Measurements from ENCODE around the gene KRT35. TPM values are rescaled to one million over a fixed set of nuclear protein-coding genes. Genes with fewer than 3 reads are reported as not detected.

KRT35 gene
- total RNA-seq, 1 donor from 2014 or later, result not detected

- Mint-ChIP-seq H3K27ac (ENCODE audit: unreplicated experiment) (no peak overlapping the region), H3K4me1 (ENCODE audit: unreplicated experiment) (no peaks in the 10 kb centered on the region), H3K9me3 (ENCODE audit: unreplicated experiment) (no peaks in the 10 kb centered on the region), H3K36me3 (ENCODE audit: low read depth, unreplicated experiment) (no peaks in the 10 kb centered on the region), H3K4me3 (ENCODE audit: unreplicated experiment) (no peak overlapping the region), H3K27me3 (ENCODE audit: unreplicated experiment) (no peaks in the 10 kb centered on the region)
- TF ChIP-seq CTCF (IDR thresholded peaks at IDR 0.05; ENCODE audit: unreplicated experiment), result no peak
- no peak for DNase-seq (ENCODE audit: low spot score)
Observed at GRCh38 chr17:41428591-41429291, 52.2 kb downstream of the KRT35 start.

Small RNA genes within 50 kb of the gene (microRNA-seq; reads per million reads assigned to microRNA genes)
- gene MIR6510 (ENCODE audit: unreplicated experiment), result not detected

Other genes with a start within 250 kb of the KRT35 start
- not detected for gene KRTAP9-3, start 248.7 kb downstream of the KRT35 start, total RNA-seq (ENCODE audit: unreplicated experiment)
- gene KRTAP9-8, start 243.2 kb downstream of the KRT35 start, total RNA-seq (ENCODE audit: unreplicated experiment), result not detected
- gene KRTAP9-4, start 231.5 kb downstream of the KRT35 start, total RNA-seq (ENCODE audit: unreplicated experiment), result not detected
- not detected for gene KRTAP9-9, start 225.8 kb downstream of the KRT35 start, total RNA-seq (ENCODE audit: unreplicated experiment)
- not detected for gene KRTAP9-6, start 215.8 kb downstream of the KRT35 start, total RNA-seq (ENCODE audit: unreplicated experiment)
- not detected for gene KRTAP9-7, start 205.5 kb downstream of the KRT35 start, total RNA-seq (ENCODE audit: unreplicated experiment)
- gene KRTAP29-1, start 178.3 kb downstream of the KRT35 start, total RNA-seq (ENCODE audit: unreplicated experiment), result not detected
- not detected for gene KRTAP16-1, start 171.8 kb downstream of the KRT35 start, total RNA-seq (ENCODE audit: unreplicated experiment)
- gene KRTAP17-1, start 165.4 kb downstream of the KRT35 start, total RNA-seq (ENCODE audit: unreplicated experiment), result not detected
- not detected for gene KRT33A, start 130.3 kb downstream of the KRT35 start, total RNA-seq (ENCODE audit: unreplicated experiment)
- not detected for gene KRT33B, start 111.3 kb downstream of the KRT35 start, total RNA-seq (ENCODE audit: unreplicated experiment)
- not detected for gene KRT34, start 98.8 kb downstream of the KRT35 start, total RNA-seq (ENCODE audit: unreplicated experiment)
- not detected for gene KRT31, start 83.5 kb downstream of the KRT35 start, total RNA-seq (ENCODE audit: unreplicated experiment)
- not detected for gene KRT37, start 56.6 kb downstream of the KRT35 start, total RNA-seq (ENCODE audit: unreplicated experiment)
- gene KRT38, start 40.2 kb downstream of the KRT35 start, total RNA-seq (ENCODE audit: unreplicated experiment), result not detected
- not detected for gene KRT32, start 13.8 kb downstream of the KRT35 start, total RNA-seq (ENCODE audit: unreplicated experiment)
- not detected for gene KRT36, start 8.8 kb upstream of the KRT35 start, total RNA-seq (ENCODE audit: unreplicated experiment)
- gene KRT13, start 24.5 kb upstream of the KRT35 start, total RNA-seq (ENCODE audit: unreplicated experiment), result not detected
- gene KRT15, start 37.7 kb upstream of the KRT35 start, total RNA-seq (ENCODE audit: unreplicated experiment), result not detected
- 4.5 TPM for gene KRT19, start 47.2 kb upstream of the KRT35 start, total RNA-seq (ENCODE audit: unreplicated experiment)
- gene KRT9, start 90.9 kb upstream of the KRT35 start, total RNA-seq (ENCODE audit: unreplicated experiment), result not detected
- gene KRT14, start 105.7 kb upstream of the KRT35 start, total RNA-seq (ENCODE audit: unreplicated experiment), result not detected
- not detected for gene KRT16, start 131.6 kb upstream of the KRT35 start, total RNA-seq (ENCODE audit: unreplicated experiment)
- gene KRT17, start 143.4 kb upstream of the KRT35 start, total RNA-seq (ENCODE audit: unreplicated experiment), result not detected
- gene EIF1, start 207.7 kb upstream of the KRT35 start, total RNA-seq (ENCODE audit: unreplicated experiment), result 569 TPM
- gene GAST, start 231.2 kb upstream of the KRT35 start, total RNA-seq (ENCODE audit: unreplicated experiment), result not detected

Data from endothelial cell (in vitro differentiated cells).